IMR-90 (cell line): ENCODE measurements around the gene SLC15A1. TPM values are rescaled to one million over a fixed set of nuclear protein-coding genes. Genes with fewer than 3 reads are reported as not detected.

Experiments
- ATAC-seq: fragments of 200-7000 bp; cut with Tn5 transposase; 2 replicates; pipeline ENCODE4 v1.9.1; 2020; ENCODE audit warnings: low read depth, mild to moderate bottlenecking, moderate library complexity
- BruUV-seq: library from RNA; stranded (reverse); fragments of 400-500 nt; replicated peaks from 2 replicates; lab custom pipeline; 2021; lab: Mats Ljungman, UMichigan
- CTCF ChIA-PET: fragments of 300-600 bp; formaldehyde crosslinking; extraction: SDS; loops from one replicate; lab custom pipeline; 2021; ENCODE audit warnings: antibody characterized with exemption; lab: Yijun Ruan, JAX
- POLR2A ChIA-PET: fragments of 300-600 bp; sonication (Branson Sonifier 250); formaldehyde crosslinking; loops from one replicate; lab custom pipeline; 2022; ENCODE audit warnings: antibody characterized with exemption; ENCODE audit not compliant: unreplicated experiment; lab: Charles Lee
- DNase-seq: peaks from one replicate; pipeline ENCODE4 v3.0.0; 2013
- H2AFZ ChIP-seq: replicated peaks from 2 replicates; pipeline ENCODE3; 2013; ENCODE audit warnings: low read length, mild to moderate bottlenecking; ENCODE audit not compliant: poor library complexity
- H2AK5ac ChIP-seq: 2 replicates; pipeline ENCODE4 v1.6.1; 2013; ENCODE audit warnings: low read depth, low read length, inconsistent platforms
- H2AK9ac ChIP-seq: replicated peaks from 2 replicates; pipeline ENCODE3; 2013; ENCODE audit warnings: mild to moderate bottlenecking, low read depth, low read length, moderate library complexity; ENCODE audit not compliant: poor library complexity
- H2BK120ac ChIP-seq: 2 replicates; pipeline ENCODE4 v1.6.1; 2013; ENCODE audit warnings: low read depth, low read length, inconsistent platforms
- H2BK15ac ChIP-seq: 3 replicates; pipeline ENCODE4 v1.6.1; 2013; ENCODE audit warnings: low read depth, low read length, inconsistent platforms
- H2BK20ac ChIP-seq: 2 replicates; pipeline ENCODE4 v1.6.1; 2013; ENCODE audit warnings: low read depth, mild to moderate bottlenecking, inconsistent platforms, low read length, moderate library complexity
- H2BK5ac ChIP-seq: 2 replicates; pipeline ENCODE4 v1.6.1; 2013; ENCODE audit warnings: mild to moderate bottlenecking, low read depth, low read length, inconsistent platforms; ENCODE audit not compliant: poor library complexity, severe bottlenecking
- H3K14ac ChIP-seq: replicated peaks from 2 replicates; pipeline ENCODE4 v1.6.1; 2013; ENCODE audit warnings: low read depth, low read length, inconsistent platforms
- H3K18ac ChIP-seq: 2 replicates; pipeline ENCODE4 v1.6.1; 2013; ENCODE audit warnings: low read depth, low read length, control low read depth
- H3K23ac ChIP-seq: 2 replicates; pipeline ENCODE4 v1.6.1; 2013; ENCODE audit warnings: low read depth, low read length, inconsistent platforms
- H3K27ac ChIP-seq: 2 replicates; pipeline ENCODE4 v1.5.1; 2013; ENCODE audit warnings: mild to moderate bottlenecking, control low read depth, low read length; ENCODE audit not compliant: insufficient read depth
- H3K27me3 ChIP-seq: 2 replicates; pipeline ENCODE4 v1.6.1; 2013; ENCODE audit warnings: low read length; ENCODE audit not compliant: control insufficient read depth, insufficient read depth
- H3K36me3 ChIP-seq: 2 replicates; pipeline ENCODE4 v1.6.1; 2013; ENCODE audit warnings: low read length, mixed read lengths; ENCODE audit not compliant: control insufficient read depth, insufficient read depth
- H3K4ac ChIP-seq: 2 replicates; pipeline ENCODE4 v1.6.1; 2013; ENCODE audit warnings: low read depth, low read length, inconsistent platforms
- H3K4me1 ChIP-seq: 2 replicates; pipeline ENCODE4 v1.6.1; 2013; ENCODE audit warnings: low read length, mixed read lengths; ENCODE audit not compliant: control insufficient read depth, insufficient read depth
- H3K4me2 ChIP-seq: 2 replicates; pipeline ENCODE4 v1.6.1; 2013; ENCODE audit warnings: low read depth, mild to moderate bottlenecking, control low read depth, low read length, moderate library complexity
- H3K4me3 ChIP-seq: 2 replicates; pipeline ENCODE4 v1.5.1; 2013; ENCODE audit warnings: low read depth, mild to moderate bottlenecking, control low read depth, low read length, moderate library complexity; ENCODE audit not compliant: insufficient read depth
- H3K56ac ChIP-seq: 2 replicates; pipeline ENCODE4 v1.6.1; 2013; ENCODE audit warnings: low read length, inconsistent platforms; ENCODE audit not compliant: insufficient read depth; ENCODE audit errors: extremely low read depth
- H3K79me1 ChIP-seq, 2 experiments: 2 replicates each; pipeline ENCODE4 v1.6.1; 2013; ENCODE audit warnings: low read length in 2 of 2, inconsistent platforms in 1 of 2, low read depth in 1 of 2
- H3K9ac ChIP-seq: 2 replicates; pipeline ENCODE4 v1.6.1; 2013; ENCODE audit warnings: low read depth, low read length, control low read depth
- H3K9me1 ChIP-seq: 2 replicates; pipeline ENCODE4 v1.6.1; 2013; ENCODE audit warnings: low read length, inconsistent platforms; ENCODE audit not compliant: insufficient read depth
- H3K9me3 ChIP-seq: 2 replicates; pipeline ENCODE4 v1.6.1; 2013; ENCODE audit warnings: low read length; ENCODE audit not compliant: control insufficient read depth, insufficient read depth
- H4K20me1 ChIP-seq: 2 replicates; pipeline ENCODE4 v1.6.1; 2013; ENCODE audit warnings: low read length, inconsistent platforms; ENCODE audit not compliant: insufficient read depth
- H4K5ac ChIP-seq: 2 replicates; pipeline ENCODE4 v1.6.1; 2013; ENCODE audit warnings: mild to moderate bottlenecking, low read depth, low read length, control low read depth
- H4K8ac ChIP-seq, 2 experiments: 2 replicates each; pipeline ENCODE4 v1.6.1; 2013; ENCODE audit warnings: low read depth in 2 of 2, low read length in 2 of 2, control low read depth in 1 of 2, inconsistent platforms in 1 of 2
- H4K91ac ChIP-seq: 2 replicates; pipeline ENCODE4 v1.6.1; 2013; ENCODE audit warnings: low read depth, low read length, inconsistent platforms; ENCODE audit not compliant: insufficient read depth
- CEBPB ChIP-seq: IDR thresholded peaks from 2 replicates; pipeline ENCODE4 v1.6.1; 2012; ENCODE audit warnings: low read depth, low read length, improper control_type of control experiment
- FOS ChIP-seq: fragments of 150-350 bp; IDR thresholded peaks from 2 replicates; pipeline ENCODE4 v1.6.1; 2016; ENCODE audit warnings: low read depth, low read length
- MAZ ChIP-seq: IDR thresholded peaks from 2 replicates; pipeline ENCODE4 v1.6.1; 2012; ENCODE audit warnings: low read depth, mild to moderate bottlenecking, low read length, improper control_type of control experiment, moderate library complexity, borderline replicate concordance
- WGBS, 2 experiments: methylation state at CpG; one replicate each; pipeline versions ENCODE4 v1.1.5 to v1.1.7; 2013; ENCODE audit warnings: missing lambda C conversion rate in 2 of 2; ENCODE audit not compliant: insufficient read length in 1 of 2; ENCODE audit errors: extremely low coverage in 2 of 2; 5-methylcytosine and 5-hydroxymethylcytosine counted together
- dilution Hi-C: fragments of 300-500 bp; cut with HindIII; formaldehyde crosslinking; loops from one replicate; pipeline ENCODE4 v1.14.3; 2018; ENCODE audit warnings: low sequenced_read_pairs; ENCODE audit not compliant: unreplicated experiment
- in situ Hi-C: fragments of 300-500 bp; cut with MboI; formaldehyde crosslinking; loops from 3 replicates; pipeline ENCODE4 v1.14.3; 2019; ENCODE audit warnings: low sequenced_read_pairs, inconsistent platforms, mixed read lengths
- intact Hi-C: fragments of 100-400 bp; cut with micrococcal nuclease; formaldehyde crosslinking; loops from 2 replicates; pipeline ENCODE4 v1.10.0; 2022
- polyA plus RNA-seq, 3 experiments: library from polyadenylated mRNA; depleted of rRNA; stranded (reverse); fragments of >200 nt; gene quantifications; 2 replicates each; pipeline ENCODE4 v1.2.3, GENCODE V29; 2012; ENCODE audit warnings: low replicate concordance in 1 of 3
- total RNA-seq: library from RNA; depleted of rRNA; stranded (reverse); fragments of >200 nt; gene quantifications from 2 replicates; pipeline ENCODE4 v1.2.3, GENCODE V29; 2012
- TF ChIP-seq, protein P1 (sequence below): fragments of 150-350 bp; IDR thresholded peaks from 2 replicates; pipeline ENCODE4 v1.6.1; 2017; ENCODE audit warnings: mild to moderate bottlenecking, antibody characterized with exemption, low read length, low read depth

SLC15A1 gene
- total and polyA plus RNA-seq, 2 of the 4 experiments (the other 2 are of a cell fraction), result not detected

DNA sequence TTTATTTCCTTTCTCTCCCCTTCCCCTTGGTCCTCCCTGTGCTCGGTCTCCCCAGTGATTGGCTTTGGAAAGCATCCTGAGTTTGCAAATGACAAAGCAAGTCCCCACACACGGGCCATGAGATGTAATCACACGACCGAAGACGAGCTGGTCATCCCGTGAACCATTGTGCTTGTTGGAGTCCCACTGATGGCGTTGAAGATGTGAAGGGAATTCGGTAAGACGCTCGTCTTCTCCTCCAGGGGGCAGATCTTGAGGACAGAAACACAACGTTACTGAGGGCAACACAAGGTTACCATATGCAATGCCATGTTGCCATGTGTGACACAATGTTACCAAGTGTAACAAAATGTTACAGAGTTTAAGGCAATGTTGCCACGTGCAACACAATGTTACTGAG is 42.0 kb upstream of the SLC15A1 start:
- 95% methylated on average over 7 of the region's 12 CpGs; no CpG with 5 or more reads in 1 of the 2 experiments for WGBS, 2 experiments
- Histone ChIP-seq H2AK9ac (no peak overlapping the region), H2BK20ac (no peak overlapping the region), H2AK5ac (no peak overlapping the region), H3K56ac (no peak overlapping the region), H3K79me1 (no peaks in the 10 kb centered on the region), H3K27ac (no peak overlapping the region), H2BK15ac (no peak overlapping the region), H3K14ac (no peak overlapping the region), H2AFZ (no peak overlapping the region), H3K23ac (no peak overlapping the region), H4K91ac (no peak overlapping the region), H3K18ac (no peak overlapping the region), H2BK120ac (no peak overlapping the region), H3K4me1 (no peaks in the 10 kb centered on the region), H4K20me1 (no peaks in the 10 kb centered on the region), H3K9me3 (no peaks in the 10 kb centered on the region), H3K9me1 (peaks cover 7% of the 10 kb centered on the region; the same call in 1 of the 2 replicates), H2BK5ac (no peak overlapping the region), H3K36me3 (no peaks in the 10 kb centered on the region), H3K4ac (no peak overlapping the region), H3K9ac (no peak overlapping the region), H4K8ac (no peak overlapping the region), H3K4me3 (no peak overlapping the region), H3K4me2 (no peak overlapping the region), H3K27me3 (no peaks in the 10 kb centered on the region), H4K5ac (no peak overlapping the region)
- dilution Hi-C loops (no loop called here), intact Hi-C loops (no loop called here), in situ Hi-C loops (no loop called here)
- DNase-seq (no peak), ATAC-seq (no peak)
- TF ChIP-seq, protein P1, sequence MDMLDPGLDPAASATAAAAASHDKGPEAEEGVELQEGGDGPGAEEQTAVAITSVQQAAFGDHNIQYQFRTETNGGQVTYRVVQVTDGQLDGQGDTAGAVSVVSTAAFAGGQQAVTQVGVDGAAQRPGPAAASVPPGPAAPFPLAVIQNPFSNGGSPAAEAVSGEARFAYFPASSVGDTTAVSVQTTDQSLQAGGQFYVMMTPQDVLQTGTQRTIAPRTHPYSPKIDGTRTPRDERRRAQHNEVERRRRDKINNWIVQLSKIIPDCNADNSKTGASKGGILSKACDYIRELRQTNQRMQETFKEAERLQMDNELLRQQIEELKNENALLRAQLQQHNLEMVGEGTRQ, result no peak
- TF ChIP-seq MAZ, result no peak
- TF ChIP-seq FOS, result no peak
- no peak for TF ChIP-seq CEBPB
- CTCF ChIA-PET, result no interaction called here
- POLR2A ChIA-PET, result no interaction called here
- no TSS peak for BruUV-seq
